ENCODE data around the gene CFAP119. TPM values are rescaled to one million over a fixed set of nuclear protein-coding genes. Genes with fewer than 3 reads are reported as not detected.

Gene CFAP119
- total RNA-seq, 2 experiments from 2014 or later = 3.1 to 4.1 TPM

GRCh38 chr16:30721606-30722005 lies 40.3 kb downstream of the CFAP119 start:
- Mint-ChIP-seq H3K27ac (no peak overlapping the region), H3K4me3 (no peak overlapping the region), H3K9me3 (no peaks in the 10 kb centered on the region), H3K36me3 (ENCODE audit: low read depth) (peaks cover 78% of the 10 kb centered on the region), H3K27me3 (no peaks in the 10 kb centered on the region), H3K4me1 (peaks cover 7% of the 10 kb centered on the region)
- CTCF ChIA-PET = no interaction called here
- POLR2A ChIA-PET = no interaction called here
- DNase-seq = no peak

- H3K9me3 Mint-ChIP-seq = no peaks in the 10 kb centered on the region
- H3K4me3 Mint-ChIP-seq = no peak overlapping the region
- no peak overlapping the region for H3K27ac Mint-ChIP-seq
- DNase-seq = no peak
- no peaks in the 10 kb centered on the region for H3K27me3 Mint-ChIP-seq
- CTCF ChIA-PET = no interaction called here
- POLR2A ChIA-PET = no interaction called here
- peaks cover 11% of the 10 kb centered on the region for H3K4me1 Mint-ChIP-seq
- H3K36me3 Mint-ChIP-seq (ENCODE audit: low read depth) = peaks cover 82% of the 10 kb centered on the region
Observed at GRCh38 chr16:30721167-30721566, 40.7 kb downstream of the CFAP119 start.

- H3K4me1 Mint-ChIP-seq = peaks cover 16% of the 10 kb centered on the region
- no peaks in the 10 kb centered on the region for H3K9me3 Mint-ChIP-seq
- H3K4me3 Mint-ChIP-seq = no peak overlapping the region
- DNase-seq = no peak
- ChIA-PET CTCF (no interaction called here), POLR2A (no interaction called here)
- no peaks in the 10 kb centered on the region for H3K27me3 Mint-ChIP-seq
- no peak overlapping the region for H3K27ac Mint-ChIP-seq
- H3K36me3 Mint-ChIP-seq (ENCODE audit: low read depth) = peaks cover 83% of the 10 kb centered on the region
Observed at GRCh38 chr16:30720694-30721093, 41.2 kb downstream of the CFAP119 start.

GRCh38 chr16:30720086-30720485 lies 41.8 kb downstream of the CFAP119 start:
- peaks cover 82% of the 10 kb centered on the region for H3K36me3 Mint-ChIP-seq (ENCODE audit: low read depth)
- H3K27me3 Mint-ChIP-seq = no peaks in the 10 kb centered on the region
- no peak overlapping the region for H3K27ac Mint-ChIP-seq
- peaks cover 20% of the 10 kb centered on the region for H3K4me1 Mint-ChIP-seq
- no peak overlapping the region for H3K4me3 Mint-ChIP-seq
- no peaks in the 10 kb centered on the region for H3K9me3 Mint-ChIP-seq
- no peak for DNase-seq
- CTCF ChIA-PET = interaction anchor here (1.1 kb wide), 1 partner anchor 94 kb away, joined by 3 read pairs; no protein-coding TSS in a partner anchor
- POLR2A ChIA-PET = no interaction called here

GRCh38 chr16:30715750-30716445 lies 46.0 kb downstream of the CFAP119 start:
- Mint-ChIP-seq H3K4me1 (peaks cover 35% of the 10 kb centered on the region), H3K36me3 (ENCODE audit: low read depth) (peaks cover 74% of the 10 kb centered on the region), H3K27ac (peak overlapping the region; percentile 96), H3K4me3 (peak overlapping the region; percentile 52), H3K27me3 (no peaks in the 10 kb centered on the region), H3K9me3 (no peaks in the 10 kb centered on the region)
- DNase-seq = peak; percentile 58
- ChIA-PET CTCF (interaction anchor here (0.5 kb wide), 1 partner anchor 92 kb away, joined by 3 read pairs; no protein-coding TSS in a partner anchor), POLR2A (interaction anchor here (0.7 to 1.4 kb wide), 3 partner anchors 15 to 32 kb away, joined by 3 to 5 read pairs (median 4); partner anchors contain the start of genes PHKG2 and SRCAP)

GRCh38 chr16:30711712-30712111 lies 50.1 kb downstream of the CFAP119 start:
- Mint-ChIP-seq H3K4me3 (no peak overlapping the region), H3K27ac (no peak overlapping the region), H3K36me3 (ENCODE audit: low read depth) (peaks cover 81% of the 10 kb centered on the region), H3K27me3 (no peaks in the 10 kb centered on the region), H3K9me3 (no peaks in the 10 kb centered on the region), H3K4me1 (peaks cover 29% of the 10 kb centered on the region)
- ChIA-PET CTCF (interaction anchor here (0.9 to 1.0 kb wide), 3 partner anchors 18 to 282 kb away, joined by 3 to 4 read pairs (median 3); partner anchors contain the start of gene DCTPP1), POLR2A (no interaction called here)
- DNase-seq = no peak

GRCh38 chr16:30710971-30711370 lies 50.9 kb downstream of the CFAP119 start:
- no peaks in the 10 kb centered on the region for H3K27me3 Mint-ChIP-seq
- POLR2A ChIA-PET = no interaction called here
- no peaks in the 10 kb centered on the region for H3K9me3 Mint-ChIP-seq
- H3K27ac Mint-ChIP-seq = no peak overlapping the region
- no peak for DNase-seq
- H3K4me1 Mint-ChIP-seq = peaks cover 22% of the 10 kb centered on the region
- no peak overlapping the region for H3K4me3 Mint-ChIP-seq
- CTCF ChIA-PET = interaction anchor here (0.9 to 1.0 kb wide), 2 partner anchors 17 to 281 kb away, joined by 3 to 4 read pairs; partner anchors contain the start of gene DCTPP1
- H3K36me3 Mint-ChIP-seq (ENCODE audit: low read depth) = peaks cover 78% of the 10 kb centered on the region

Other genes with a start within 250 kb of the CFAP119 start
- 1 to 10 TPM; 5.9 to 6.0 TPM for gene ZNF768, start 235.5 kb downstream of the CFAP119 start, total RNA-seq
- 10 to 100 TPM; 10.6 to 10.7 TPM for gene ZNF747, start 227.2 kb downstream of the CFAP119 start, total RNA-seq
- gene ZNF764, start 203.7 kb downstream of the CFAP119 start, total RNA-seq = 10 to 100 TPM; 16.0 to 16.8 TPM
- gene ZNF688, start 190.3 kb downstream of the CFAP119 start, total RNA-seq = 10 to 100 TPM; 19.2 to 22.8 TPM
- 10 to 100 TPM; 12.9 to 13.3 TPM for gene ZNF785, start 176.4 kb downstream of the CFAP119 start, total RNA-seq
- 10 to 100 TPM in 1 of 2 experiments, 1 to 10 TPM in 1; 9.9 to 11.7 TPM for gene ZNF689, start 151.7 kb downstream of the CFAP119 start, total RNA-seq
- 10 to 100 TPM; 78.4 to 86.1 TPM for gene PRR14, start 111.1 kb downstream of the CFAP119 start, total RNA-seq
- 100 to 1,000 TPM; 106 to 107 TPM for gene FBRS, start 103.6 kb downstream of the CFAP119 start, total RNA-seq
- 10 to 100 TPM; 63.2 to 65.0 TPM for gene SRCAP, start 62.9 kb downstream of the CFAP119 start, total RNA-seq
- gene PHKG2, start 13.6 kb downstream of the CFAP119 start, total RNA-seq = 10 to 100 TPM; 34.5 to 38.6 TPM
- gene RNF40, start 260 bp upstream of the CFAP119 start, total RNA-seq = 10 to 100 TPM; 96.1 to 96.2 TPM
- 1 to 10 TPM; 1.0 to 1.2 TPM for gene ZNF629, start 25.1 kb upstream of the CFAP119 start, total RNA-seq
- 10 to 100 TPM; 22.3 to 23.5 TPM for gene BCL7C, start 132.0 kb upstream of the CFAP119 start, total RNA-seq
- under 1 TPM; 0.20 to 0.25 TPM for gene CTF1, start 134.6 kb upstream of the CFAP119 start, total RNA-seq
- gene FBXL19, start 161.5 kb upstream of the CFAP119 start, total RNA-seq = 10 to 100 TPM; 25.8 to 27.2 TPM
- gene ORAI3, start 187.0 kb upstream of the CFAP119 start, total RNA-seq = 10 to 100 TPM; 30.3 to 33.6 TPM
- gene SETD1A, start 195.7 kb upstream of the CFAP119 start, total RNA-seq = 10 to 100 TPM; 18.8 to 20.3 TPM
- 1 to 10 TPM; 7.1 to 7.5 TPM for gene HSD3B7, start 223.1 kb upstream of the CFAP119 start, total RNA-seq
- 1 to 10 TPM; 1.5 to 1.7 TPM for gene STX1B, start 248.6 kb upstream of the CFAP119 start, total RNA-seq